GM18502 (cell line): Measurements from ENCODE around the gene SRPK3.
"Not testable (repeated sequence)": the region's sequence is repeated elsewhere in the genome, so short reads cannot be mapped to it uniquely, and the experiment has no call there.

Experiments
- ATAC-seq: cut with Tn5 transposase; IDR thresholded peaks from one replicate; pipeline ENCODE4 v1.9.1; 2021; ENCODE audit warnings: mild to moderate bottlenecking; ENCODE audit not compliant: unreplicated experiment, poor library complexity

SRPK3 gene

DNA sequence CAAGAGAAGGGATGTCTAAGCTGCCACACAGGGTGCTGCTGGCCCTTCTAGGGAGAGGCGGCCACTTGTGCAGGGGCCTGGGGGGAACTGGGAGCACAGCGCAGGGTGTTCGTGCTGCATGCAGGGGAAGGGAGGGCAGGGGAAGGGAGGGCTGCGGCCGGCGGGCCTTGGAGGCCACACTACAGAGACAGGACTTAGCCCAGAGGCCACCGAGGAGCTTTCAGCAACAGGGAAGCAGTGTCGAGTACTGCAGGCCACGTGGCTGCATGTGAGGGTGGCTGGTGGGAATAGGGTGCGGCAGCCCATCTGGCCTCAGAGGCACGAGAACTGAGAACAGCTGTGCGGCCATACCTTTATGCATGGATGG is 35.8 kb upstream of the SRPK3 start:
- not testable (repeated sequence) for ATAC-seq

DNA sequence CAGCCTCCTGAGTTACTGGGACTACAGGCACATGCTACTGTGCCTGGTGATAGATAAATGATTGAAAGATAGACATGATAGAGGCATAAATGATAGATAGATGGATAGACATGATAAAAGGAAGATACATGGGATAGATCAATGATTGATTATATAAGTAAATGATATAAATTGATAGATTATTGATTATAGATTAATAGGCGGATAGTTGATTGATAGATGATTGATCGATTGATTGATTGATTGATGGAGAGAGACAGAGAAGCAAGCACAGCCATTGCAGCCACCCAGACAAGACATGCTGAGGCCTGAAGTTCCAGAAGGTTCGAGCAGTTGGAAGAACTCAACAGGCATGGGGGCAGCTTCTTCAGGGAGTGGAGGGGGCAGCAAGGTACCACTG is 34.5 kb upstream of the SRPK3 start:
- no peak for ATAC-seq

DNA sequence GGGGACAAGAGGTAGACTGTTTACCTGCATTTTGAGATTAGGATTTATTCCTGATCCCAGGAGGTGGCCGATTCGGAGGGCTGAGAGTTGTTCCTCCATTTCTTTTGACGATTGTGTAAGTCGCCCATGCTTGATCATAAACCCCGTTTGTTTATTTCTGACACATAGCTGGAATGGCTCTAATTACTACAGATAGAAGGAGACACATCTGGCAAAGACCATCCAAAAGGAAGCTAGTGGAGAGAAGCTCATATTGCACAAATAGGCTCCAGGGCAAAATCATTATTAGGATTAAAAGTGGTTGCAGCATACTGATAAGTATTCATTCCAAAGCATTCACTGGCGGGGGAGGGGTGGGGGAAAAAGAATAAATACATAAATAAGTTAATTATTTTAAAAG is 33.9 kb upstream of the SRPK3 start:
- ATAC-seq: not testable (repeated sequence)

DNA sequence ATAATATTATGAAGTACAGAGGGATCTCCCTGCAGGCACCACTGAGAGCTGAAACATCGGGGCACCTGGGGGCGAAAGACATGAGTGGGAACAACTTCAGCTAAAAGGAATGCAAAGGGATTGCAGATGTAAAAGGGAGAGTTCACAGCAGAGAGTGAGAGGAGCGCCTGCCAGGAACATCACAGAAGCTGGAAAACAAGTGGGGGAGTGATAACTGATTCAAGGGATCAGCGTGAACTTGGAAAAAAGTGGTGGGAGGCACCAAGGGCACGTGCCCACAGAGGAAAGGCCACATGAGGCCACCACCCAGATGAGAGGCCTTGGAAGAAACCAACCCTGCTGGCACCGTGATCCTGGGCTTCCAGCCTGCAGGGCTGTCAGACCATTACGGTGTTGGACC is 31.8 kb upstream of the SRPK3 start:
- ATAC-seq: not testable (repeated sequence)

DNA sequence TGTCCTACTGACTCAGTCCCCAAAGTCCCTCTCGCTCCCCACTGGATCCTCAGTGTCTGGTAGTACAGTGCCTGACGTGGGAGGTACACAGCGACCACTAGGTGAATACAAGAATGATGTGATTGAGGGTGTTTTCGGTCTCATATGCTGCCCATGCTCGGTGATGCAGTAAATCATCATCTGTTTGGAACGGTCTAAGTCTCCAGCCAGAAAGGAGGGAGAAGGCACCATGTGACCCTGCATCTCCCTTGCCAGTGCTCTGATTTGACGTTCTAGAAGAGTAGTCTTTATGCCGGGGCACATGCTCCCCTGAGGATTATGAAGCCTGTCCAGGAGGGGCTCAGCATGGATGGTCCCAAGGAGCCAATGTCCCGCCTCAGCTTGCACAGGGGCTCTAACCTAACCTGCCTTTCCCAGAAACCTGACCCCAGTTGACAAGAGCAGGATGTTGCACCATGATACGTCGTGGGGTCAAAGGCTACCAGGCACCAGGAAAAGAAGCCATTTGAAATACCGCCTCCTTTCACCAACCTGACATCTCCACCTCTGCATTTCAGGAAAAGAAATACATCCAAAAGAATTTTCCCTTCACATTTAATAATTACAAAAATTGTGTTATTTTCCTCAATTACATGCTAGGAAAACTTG is 30.6 kb upstream of the SRPK3 start:
- ATAC-seq: no peak

DNA sequence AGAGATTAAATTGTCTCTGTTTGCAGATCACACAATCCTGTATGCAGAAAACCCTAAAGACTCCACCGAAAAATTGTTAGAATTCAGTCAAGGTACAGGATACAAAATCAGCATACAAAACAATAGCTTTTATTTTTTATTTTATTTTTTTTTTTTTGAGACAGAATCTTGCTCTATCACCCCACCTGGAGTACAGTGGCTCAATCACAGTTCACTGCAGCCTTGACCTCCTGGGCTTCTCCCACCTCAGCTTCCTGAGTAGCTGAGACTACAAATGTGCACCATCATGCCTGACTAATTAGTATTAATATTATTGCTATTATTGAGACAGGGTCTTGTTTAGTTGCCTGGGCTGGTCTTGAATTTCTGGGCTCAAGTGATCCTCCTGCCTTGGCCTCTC is 25.7 kb upstream of the SRPK3 start:
- no peak for ATAC-seq

DNA sequence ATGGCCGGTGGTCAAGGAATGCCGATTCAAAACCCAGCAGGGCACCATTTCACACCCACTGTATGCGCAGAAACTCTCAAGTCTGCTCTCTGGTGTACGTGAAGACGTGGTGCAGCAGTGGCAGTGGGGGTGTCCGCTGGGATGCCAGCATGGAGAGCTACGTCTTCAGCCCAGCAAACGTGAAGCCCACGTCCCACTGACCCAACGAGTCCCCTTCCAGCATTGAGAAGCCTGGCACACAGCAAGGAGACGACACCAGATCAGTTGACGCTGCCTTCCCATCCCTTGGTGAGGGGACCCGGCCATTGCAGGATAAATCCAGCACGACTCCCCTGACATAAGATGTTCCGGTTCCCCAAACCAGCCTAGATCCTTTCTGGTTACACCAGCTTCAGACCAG is 19.0 kb upstream of the SRPK3 start:
- no peak for ATAC-seq

DNA sequence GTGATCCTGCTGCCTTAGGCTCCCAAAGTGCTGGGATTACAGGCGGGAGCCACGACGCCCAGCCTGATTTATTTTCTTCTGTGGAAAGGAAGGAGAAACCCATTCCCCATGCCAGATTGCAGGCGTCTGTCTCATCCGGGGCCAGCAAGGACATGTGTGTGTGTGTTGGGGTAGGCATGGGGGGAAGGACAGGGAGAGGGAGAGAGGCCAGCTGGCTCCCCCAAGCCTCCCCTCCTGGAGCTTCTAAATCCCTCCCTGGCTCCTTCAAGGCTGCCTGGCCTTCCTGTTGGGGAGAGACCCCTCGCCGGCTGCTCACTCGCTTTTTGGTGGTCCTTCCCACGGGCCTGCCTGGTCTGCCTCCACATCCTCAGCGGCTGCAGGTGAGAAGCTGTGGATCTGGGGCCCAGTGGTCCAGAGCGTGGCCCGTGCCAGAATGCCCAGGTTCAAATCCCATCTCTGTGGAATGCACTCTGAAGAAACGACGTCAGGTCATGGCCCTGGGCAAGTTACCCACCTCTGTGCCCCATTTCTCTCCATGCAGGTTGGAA is 18.1 kb upstream of the SRPK3 start:
- ATAC-seq: no peak

DNA sequence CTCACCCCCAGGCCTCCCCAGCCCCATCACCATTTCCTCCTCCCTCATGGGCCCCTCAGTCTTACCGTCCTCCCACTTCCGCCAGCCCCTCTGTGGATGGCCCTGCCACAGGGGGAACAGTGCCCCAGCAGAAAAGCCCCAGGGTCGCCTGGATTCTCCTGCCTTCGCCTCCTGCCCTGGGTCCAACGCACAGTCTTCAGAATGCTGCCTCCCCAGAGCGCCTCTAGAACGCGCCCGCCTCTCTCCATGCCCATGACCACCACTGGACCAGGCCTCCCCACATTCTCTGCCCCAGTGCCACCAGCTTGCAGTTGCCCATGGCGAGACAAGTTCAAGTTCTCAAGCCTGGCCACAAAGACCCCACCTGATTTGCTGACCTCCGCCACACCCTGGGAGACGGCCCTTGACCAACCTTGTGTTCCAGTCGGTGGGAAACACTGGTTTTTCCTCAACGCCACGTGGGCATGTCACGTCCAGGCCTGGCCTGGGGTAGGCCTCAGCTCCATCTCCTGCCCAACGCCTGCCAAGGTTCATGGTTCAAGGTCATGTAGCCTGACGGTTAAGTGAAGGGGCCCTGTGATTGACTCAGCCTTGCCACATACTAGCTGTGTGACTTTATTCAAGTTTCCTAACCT is 17.4 kb upstream of the SRPK3 start:
- ATAC-seq: no peak

DNA sequence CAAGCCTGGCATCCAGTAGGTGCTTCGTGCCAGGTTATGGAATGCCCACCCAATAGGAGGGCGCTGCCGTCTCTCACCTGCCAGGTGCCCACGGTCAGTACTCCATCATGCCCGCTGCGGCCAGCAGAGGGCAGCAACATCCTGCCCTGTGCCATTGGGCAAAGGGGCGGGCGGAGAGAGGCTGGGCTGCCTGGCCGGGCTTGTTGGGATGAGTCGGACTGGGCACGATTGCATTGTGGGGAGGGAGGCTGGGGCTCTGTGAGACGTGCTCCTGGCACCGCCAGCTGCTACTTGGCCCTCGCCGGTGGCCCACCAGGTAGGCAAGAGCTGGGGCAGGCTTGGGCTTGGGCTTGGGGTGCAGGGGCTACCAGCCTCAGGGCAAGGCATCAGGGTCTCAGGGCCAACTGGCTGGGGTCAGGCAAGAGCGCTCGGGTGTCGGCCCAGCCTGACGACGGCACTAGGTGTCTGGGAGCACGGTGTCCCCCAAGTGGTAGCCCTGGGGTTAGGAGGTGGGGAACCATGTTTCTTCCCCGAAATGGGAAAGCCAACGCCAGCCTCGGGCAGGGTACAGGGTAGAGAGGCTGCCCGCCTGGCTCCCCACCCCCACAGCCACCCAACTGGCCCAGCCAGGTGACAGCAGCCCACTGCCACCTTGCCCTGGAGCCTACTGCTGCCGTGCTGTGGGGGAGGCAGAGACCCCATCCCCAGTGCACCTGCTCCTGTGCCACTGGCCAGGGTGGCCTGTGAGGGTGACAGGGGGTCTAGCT is 16.7 kb upstream of the SRPK3 start, which contains the start of gene PLXNB3:
PLXNB3 (plus strand) TSS at position 261 of the 767 bp plus-strand sequence. CDS start 1,287 bp downstream, outside the sequence.
- peak; percentile 70 for ATAC-seq

DNA sequence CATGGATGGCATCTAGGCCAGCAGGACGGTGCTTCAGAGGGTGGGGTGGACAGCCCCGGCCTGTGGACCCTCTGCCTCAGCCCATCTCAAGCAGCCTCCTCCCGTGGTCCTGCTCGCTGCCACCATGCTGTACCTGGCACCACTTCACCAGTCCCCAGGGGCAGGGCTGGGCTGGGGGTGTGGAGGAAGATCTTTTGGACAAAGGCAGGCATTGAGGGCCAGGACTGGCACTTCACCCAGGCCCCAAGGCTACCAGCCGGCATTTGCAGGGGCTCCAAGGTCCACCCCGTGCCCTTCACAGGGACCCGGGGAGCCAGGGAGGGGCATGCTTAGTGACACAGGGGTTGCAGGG is 16.1 kb upstream of the SRPK3 start:
- no peak for ATAC-seq

DNA sequence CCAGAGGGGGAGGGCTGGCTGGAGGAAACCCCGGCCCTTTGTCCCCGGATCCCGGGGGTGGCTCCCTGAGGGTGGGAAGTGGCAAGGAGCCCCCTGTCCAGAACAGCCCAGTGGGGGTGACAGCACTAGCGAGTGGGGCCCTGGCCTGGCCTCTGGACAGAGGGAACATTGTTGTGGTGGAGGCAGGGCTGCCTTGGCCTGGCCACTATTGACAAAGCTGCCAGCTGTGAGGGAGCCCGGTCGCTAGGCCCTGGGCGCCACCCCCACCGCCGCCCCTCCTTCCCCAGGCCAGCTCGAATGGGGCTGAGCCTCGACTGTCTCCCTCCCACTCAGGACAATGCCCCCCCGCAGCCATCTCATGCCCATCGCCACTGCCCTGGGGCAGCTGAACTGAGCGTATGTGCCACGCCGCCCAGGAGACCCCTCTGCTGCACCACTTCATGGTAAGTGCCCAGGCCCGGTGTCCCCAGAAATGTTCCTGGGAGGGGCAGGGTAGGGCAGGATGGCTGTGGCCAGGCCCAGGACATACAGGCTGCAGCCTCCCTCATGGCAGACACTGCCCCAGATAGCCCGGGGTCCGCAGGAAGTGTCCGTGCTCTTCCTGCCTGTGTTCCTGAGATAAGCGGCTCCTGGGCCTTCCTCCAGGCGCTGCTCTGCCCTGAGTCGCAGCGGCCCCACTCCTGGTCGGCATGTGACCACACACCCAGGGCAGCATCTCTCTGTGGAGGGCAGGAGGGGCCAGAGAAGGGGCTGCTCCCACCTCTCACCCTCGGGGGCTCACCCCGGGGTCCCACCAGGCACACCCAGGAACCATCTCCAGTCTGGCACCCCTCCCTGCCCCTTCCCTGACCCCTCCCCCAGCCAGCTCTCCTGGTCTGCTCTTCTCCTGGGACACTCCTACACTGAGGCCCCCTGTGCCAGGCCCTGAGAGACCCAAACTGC is 15.4 kb upstream of the SRPK3 start:
- ATAC-seq: no peak

DNA sequence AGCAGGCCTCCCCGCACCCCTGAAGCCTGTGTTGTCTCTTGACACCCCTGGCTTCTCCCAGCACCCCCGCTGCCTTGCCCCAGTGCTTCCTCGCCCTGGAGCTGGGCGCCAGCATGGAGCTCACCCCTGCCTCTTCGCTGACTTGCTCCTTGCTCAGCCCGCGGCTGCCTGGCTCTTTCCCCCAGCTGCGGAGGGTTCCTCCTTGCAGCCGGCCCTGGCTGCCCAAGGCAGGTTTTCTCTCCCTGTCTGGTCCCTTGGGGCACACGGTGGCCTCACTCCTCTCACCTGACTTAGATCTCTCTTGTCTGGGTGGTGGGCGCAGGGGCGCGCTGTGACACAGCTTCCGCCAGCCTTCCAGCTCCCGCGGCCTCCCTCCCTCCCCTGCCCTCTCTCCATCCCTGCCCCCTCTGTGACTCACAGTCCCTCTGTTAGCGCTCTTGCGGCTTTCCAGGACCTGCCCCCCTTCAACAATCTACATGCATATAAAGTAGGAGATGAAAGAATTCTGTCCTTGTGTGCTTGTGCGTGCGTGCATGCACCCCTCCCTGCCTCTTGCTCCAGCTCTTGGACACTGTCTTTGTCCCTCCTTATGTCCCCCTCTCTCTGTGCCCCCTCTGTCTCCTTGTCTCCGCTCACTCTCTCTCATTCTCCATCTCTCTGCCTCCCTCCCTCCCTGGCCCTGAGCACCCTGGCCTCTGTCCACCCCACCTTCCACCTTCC is 14.6 kb upstream of the SRPK3 start:
- no peak for ATAC-seq

DNA sequence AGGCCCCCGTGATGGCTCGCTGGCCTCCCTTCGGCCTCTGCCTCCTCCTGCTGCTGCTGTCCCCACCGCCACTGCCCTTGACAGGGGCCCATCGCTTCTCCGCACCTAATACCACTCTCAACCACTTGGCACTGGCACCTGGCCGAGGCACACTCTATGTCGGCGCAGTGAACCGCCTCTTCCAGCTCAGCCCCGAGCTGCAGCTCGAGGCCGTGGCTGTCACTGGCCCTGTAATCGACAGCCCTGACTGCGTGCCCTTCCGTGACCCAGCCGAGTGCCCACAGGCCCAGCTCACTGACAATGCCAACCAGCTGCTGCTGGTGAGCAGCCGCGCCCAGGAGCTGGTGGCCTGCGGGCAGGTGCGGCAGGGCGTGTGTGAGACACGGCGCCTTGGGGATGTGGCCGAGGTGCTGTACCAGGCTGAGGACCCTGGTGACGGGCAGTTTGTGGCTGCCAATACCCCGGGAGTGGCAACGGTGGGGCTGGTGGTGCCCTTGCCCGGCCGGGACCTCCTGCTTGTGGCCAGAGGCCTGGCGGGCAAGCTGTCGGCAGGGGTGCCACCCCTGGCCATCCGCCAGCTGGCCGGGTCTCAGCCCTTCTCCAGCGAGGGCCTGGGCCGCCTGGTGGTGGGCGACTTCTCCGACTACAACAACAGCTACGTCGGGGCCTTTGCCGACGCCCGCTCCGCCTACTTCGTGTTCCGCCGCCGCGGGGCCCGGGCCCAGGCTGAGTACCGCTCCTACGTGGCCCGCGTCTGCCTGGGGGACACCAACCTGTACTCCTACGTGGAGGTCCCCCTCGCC is 13.8 kb upstream of the SRPK3 start:
- no peak for ATAC-seq

DNA sequence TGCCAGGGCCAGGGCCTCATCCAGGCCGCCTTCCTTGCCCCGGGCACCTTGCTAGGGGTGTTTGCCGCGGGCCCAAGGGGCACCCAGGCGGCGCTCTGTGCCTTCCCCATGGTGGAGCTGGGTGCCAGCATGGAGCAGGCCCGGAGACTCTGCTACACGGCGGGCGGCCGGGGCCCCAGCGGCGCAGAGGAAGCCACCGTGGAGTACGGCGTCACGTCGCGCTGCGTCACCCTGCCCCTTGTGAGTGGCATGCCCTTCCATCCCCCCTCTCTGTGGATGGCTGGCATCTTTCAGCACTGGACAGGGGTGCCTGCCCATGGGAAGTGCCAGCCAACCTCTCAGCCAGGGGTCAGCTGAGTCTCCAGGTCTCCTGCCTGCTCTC is 13.2 kb upstream of the SRPK3 start:
- no peak for ATAC-seq

DNA sequence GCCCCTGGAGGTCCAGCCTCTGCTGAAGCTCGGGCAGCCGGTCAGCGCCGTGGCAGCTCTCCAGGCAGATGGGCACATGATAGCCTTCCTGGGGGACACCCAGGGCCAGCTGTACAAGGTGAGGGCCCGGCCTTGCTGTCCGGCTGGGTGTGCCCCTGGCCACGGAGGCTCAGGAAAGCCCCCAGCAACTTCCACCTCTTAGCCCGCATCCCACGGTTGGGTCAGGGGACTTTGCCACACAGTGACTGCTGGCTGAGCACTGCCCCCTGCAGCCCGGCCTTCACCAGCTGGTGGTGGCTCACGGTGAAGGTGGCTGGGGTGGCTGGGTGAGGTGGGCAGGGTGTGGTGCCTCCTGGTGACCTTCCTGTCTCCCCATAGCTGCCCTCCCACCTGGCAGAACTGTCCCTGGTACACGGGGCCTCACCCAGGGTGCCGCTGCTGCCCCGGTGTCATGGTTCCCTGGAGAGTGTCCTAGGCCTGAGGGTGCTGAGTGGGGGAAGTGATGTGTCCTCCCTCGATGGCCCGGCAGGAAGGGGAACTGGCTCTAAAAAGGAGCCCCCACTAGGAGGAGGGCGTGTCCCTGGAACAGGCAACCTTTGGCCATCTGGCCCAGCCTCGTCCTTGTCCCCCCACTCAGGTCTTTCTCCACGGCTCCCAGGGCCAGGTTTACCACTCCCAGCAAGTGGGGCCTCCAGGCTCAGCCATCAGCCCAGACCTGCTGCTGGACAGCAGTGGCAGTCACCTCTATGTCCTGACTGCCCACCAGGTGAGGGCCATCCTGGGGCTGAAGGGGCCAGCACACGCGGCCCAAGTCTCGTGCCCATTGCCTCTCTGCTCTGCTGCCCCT is 12.3 kb upstream of the SRPK3 start:
- no peak for ATAC-seq

DNA sequence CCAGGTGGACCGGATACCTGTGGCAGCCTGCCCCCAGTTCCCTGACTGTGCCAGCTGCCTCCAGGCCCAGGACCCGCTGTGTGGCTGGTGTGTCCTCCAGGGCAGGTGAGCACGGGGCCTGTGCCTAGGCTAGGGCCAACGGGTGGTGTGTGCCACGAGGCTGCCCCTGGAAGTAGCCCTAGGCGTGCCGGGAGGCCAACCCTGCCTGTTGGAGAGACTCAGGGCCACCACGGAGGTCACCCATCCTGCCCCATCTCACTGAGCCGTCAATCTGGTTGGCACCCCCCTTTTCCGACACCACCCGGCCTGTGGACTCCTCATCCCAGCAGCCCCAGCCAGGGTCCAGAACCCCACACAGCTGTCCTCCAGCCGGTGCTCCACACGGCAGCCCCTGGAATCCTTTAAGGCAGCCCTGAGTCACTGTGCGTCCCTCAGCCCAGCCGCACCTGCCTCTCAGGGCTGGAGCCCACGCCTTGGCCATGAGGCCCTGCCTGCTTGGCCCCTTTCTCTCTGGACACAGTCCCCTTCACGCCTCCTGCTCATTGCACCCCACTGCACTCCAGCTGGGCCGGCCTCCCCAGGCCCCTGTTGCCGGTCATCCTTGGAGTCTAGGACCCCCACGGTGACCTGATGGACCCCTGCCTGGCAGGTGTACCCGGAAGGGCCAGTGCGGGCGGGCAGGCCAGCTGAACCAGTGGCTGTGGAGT is 11.5 kb upstream of the SRPK3 start:
- ATAC-seq: no peak
